RKO (cell line): ENCODE measurements around the gene VTI1A.
"Not testable (repeated sequence)": the region's sequence is repeated elsewhere in the genome, so short reads cannot be mapped to it uniquely, and the experiment has no call there.

Source experiments
- DNase-seq: peaks from one replicate; pipeline ENCODE4 v3.0.0-alpha.2; 2016; ENCODE audit warnings: low spot score

Gene VTI1A

DNA sequence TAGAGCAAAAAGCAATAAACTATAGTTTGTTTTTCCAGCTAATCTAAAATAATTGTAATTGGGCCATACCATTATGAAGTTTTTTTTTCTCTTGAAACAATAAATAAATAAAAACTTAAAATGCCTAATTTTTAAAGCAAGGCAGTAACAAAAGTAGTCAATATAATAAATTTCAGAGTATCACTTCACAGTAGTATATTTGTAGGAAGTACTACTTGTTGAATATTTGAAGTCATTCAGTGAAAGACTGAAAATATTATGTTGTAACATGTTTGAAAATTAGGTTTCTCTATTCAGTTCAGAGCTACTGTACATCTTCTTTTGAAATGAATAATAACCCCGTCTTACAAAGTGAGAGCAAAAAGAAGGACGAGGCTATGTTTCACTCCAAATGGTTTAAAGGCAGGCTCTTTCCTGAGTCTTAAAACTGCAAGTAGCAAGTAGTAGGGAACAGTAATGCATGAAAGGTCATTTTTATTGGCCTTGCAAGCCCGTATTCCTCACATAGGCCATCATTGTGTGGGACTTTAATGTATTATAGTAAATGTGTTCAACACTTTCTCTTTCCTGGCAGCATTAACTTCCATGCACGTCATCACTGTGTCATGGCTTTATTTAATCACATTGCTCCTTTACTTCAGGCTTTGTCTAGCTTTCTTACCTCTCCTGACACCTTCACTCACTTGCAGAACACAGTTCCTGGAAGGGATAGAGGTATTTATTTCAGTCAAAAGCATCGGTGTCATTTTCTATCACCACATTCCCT lies 141.4 kb downstream of the VTI1A start:
- DNase-seq, result no peak

DNA sequence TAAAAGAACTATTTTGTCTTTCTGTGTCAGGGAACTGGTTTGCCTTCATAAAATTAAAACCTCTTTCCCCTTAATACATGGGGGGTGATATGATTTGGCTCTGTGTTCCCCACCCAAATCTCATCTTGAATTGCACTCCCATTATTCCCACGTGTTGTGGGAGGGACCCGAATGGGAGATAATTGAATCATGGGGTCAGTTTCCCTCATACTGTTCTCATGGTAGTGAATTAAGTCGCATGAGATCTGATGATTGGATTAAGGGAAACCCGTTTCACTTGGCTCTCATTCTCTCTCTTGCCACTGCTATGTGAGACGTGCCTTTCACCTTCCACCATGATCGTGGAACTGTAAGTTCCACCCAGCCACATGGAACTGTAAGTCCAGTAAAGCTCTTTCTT lies 142.1 kb downstream of the VTI1A start:
- no peak for DNase-seq

DNA sequence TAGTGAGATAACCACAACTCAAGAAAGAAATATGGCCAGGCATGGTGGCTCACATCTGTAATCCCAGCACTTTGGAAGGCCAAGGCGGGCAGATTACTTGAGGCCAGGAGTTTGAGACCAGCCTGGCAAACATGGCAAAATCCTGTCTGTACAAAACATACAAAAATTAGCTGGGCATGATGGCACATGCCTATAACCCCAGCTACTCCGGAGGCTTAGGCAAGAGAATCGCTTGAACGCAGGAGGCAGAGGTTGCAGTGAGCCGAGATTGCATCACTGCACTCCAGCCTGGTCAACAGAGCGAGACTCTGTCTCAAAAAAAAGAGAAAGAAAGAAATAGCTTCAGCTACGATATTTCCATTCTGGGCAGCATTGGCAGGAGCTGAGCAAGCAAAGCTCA lies 143.8 kb downstream of the VTI1A start:
- DNase-seq, result not testable (repeated sequence)

DNA sequence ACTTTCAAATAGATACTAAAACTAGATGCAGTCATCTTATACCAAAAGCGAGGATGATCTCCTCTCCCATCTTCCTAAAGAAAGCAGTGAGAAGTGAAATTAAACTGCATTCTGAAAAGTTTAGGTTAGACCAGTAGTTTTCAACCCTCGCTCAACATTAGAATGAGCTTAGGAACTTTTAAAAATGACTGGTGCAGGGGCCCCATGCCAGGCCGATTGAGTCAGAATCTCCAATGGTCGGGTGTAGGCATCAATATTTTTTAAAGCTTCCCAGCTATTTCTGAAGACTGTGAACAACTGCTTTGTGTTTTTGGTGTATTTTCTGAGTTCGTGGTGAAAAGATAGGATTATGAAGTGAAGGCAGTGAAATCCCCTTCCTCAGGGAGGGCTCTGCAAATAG lies 146.0 kb downstream of the VTI1A start:
- DNase-seq, result no peak

DNA sequence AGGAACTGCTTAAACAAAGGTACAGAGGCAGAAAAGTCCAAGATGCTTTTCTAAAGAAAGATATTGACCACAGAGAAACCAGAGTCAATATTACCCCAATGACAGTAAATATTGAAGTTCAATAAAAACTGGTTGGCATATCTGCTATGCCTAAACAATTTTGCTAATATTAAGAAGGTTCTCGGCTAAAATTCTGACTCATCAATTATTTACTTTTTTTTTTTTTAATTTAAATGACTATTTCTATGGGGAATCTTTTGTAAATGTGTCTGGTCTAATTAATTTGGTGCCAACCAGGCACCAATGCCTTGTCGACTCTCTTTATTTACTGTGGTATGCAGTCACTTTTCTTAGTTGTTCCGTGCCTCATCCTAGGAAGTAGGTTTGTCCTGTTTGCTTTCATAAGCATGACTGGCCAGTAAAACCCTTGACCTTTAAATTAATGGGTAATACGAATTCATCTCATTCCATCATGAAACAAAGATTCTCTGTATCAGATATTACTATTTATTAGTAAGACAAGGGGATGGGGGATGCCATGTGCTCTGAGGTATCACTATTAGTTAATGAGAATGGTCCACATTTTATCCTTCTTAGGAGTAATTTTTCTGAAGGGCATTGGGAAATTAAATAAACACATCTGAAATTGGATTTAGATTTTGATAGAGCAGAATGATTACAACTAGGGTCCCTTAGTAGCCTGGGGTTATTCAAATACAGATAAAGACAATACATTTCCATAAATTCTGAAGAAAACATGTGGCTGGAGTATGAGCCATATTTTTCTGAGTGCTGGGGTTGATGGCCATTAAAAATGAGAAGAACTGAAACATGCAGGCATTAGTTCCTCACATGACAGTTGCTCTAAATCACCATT lies 154.4 kb downstream of the VTI1A start:
- no peak for DNase-seq

DNA sequence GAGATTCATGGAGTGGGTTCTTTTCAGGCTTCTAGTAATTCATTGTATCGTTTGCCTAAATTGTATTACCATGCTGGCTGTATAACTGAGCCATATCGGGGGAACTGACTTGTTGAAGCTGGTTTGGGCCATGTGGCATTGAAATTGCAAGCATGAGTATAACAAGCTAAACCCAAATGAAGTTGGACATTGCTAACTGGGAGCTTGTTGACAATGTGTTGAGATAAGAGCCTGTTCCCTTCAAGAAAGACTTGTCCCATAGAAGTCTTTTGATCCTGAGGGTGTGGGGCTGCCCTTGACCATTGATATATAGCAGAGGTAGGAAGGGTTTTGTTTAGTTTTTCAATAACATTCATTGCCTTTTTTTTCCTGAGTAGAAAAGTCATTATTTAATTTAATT lies 156.0 kb downstream of the VTI1A start:
- no peak for DNase-seq

DNA sequence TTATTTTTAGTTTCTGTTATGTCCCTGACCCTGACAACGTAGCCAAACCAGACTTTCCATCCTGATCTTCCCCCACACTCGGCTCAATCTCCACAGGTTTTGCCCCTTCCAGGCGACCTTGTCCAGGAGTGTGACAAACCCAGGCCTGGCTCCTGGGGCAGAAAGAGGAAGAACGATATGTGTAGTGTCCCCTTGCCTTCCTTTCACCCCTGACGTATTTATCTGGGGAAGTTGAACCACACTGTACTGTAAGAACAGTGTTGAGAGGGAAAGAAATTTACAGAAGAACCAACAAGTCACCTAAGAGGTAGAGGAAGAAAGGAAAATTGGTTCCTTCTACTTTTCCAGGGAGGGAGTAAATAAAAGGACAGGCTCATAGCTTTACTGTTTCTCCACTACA lies 158.0 kb downstream of the VTI1A start:
- DNase-seq, result no peak

DNA sequence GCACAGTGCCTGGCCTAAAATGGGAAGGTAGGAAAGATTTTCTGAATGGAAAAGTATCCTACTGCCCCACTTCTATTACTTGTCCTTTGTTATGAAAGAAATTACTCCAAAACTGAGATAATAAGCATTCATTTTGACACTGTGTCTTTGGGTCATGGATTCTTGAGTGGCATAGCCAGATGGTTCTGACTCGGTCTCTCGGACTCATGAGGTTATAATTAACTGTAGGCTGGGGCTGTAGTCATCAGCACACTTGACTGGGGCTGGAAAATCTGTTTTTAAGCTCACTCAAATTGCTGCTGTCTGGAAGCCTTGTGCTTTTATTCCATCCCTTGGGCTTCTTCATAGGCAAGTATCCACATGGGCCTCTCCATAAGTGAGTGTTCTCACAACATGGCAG lies 160.5 kb downstream of the VTI1A start:
- DNase-seq, result no peak

DNA sequence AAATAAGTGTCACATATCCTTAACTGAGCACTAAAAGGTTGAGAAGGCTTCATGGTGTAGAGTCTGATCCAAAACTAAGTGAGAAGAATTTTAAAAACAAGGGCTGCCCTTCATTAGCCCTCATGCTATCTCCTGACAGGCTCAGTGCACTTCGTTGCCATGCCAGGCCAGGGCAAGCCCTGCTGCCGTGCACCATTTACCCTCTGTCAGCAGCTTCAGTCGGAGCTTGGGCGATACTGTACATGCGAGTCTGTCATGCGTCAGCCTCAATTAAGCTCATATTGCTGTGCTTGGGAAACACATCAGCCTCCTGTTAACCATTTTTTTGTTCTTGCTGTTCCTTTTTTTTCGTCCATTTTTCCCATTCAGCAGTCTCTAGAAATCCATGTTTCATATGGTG lies 166.6 kb downstream of the VTI1A start:
- DNase-seq, result no peak

DNA sequence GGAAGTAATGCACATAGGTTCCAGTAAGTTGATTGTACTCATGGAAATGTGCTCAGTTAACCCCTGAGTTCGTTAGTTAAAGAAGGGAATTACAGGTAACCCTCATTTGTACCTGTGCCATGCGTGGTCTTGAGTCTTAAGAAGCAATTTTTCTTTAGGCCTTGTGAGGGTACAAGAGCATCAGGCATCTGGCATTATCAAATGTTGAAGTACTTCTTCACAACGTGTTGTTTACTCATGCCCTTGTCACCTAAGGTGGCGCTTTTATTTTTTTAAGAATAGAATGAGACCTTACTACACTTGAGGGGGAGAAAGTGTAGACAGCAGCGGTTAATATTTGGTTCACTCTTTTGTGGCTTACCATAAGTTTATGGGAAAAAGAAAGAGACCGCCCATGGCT lies 167.1 kb downstream of the VTI1A start:
- DNase-seq, result no peak

DNA sequence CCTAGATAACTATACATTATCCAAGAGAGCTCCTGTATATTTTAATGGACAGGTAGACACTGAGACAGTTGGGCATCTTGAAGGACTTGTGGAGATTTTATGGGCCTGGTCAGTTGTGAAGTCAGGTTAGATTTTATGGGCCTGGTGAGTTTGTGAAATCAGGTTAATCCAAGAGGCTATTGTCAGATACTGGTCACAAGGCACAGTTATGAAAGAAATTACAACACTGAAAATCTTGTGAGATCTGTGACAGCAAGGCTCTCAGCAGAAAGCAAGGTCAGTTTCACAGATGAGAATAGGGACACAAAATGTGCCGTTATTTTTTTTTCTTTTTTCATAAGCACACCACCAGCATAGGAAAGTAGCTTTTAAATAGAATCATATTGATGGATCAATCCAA lies 167.6 kb downstream of the VTI1A start:
- DNase-seq, result no peak

DNA sequence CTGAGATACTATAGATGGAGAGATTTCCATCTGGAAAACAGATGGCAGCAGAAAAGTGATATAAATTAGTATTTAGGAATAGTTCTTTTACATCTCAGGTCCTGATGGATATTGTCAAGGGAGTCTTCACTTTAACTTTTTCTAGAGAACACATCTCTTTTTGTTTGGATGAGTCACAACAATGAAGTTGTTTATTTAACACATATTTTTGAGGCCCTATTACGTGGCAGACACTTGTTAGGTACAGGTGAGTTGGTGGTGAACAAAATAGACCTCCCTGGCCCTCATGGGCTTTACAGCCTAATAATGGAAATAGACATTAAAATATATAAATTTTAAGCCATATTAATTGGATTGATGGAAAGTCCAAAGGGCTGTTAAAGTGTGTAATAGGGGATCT lies 168.3 kb downstream of the VTI1A start:
- no peak for DNase-seq

DNA sequence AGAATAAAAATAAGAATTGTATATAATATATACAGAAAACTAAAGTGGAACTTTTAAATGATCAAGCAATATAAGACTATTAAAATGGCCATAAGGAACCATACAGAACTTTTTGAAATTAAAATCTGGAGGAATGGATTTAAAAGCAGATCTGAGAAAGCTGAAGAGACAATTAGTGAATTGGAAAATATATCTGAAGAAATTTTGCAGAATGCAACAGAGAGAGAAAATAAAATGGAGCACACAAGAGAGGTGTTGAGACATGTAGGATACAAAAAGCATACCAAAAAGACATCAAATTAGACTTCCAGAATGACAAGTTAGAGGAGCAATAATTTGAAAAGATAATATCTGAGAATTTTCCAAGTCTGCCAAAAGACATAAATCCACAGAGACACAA lies 169.6 kb downstream of the VTI1A start:
- no peak for DNase-seq

DNA sequence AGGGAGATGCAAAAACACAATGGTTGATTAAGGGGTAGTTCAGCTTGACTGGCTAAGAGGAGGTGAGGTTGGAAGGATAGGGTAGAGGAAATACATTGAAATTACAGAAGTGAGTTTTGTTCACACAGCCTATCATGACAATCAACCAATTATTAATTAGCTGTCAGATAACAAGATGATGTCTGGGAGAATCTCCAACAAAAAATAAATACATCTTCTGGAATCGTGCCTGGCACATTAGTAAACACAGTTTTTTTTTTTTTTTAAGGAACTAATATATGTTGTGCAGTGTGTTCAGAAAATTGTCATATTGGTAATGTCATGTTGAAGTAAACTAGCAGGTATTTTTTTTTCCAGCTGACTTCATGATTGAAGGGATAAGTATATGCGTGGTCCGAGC lies 171.8 kb downstream of the VTI1A start:
- DNase-seq, result no peak

DNA sequence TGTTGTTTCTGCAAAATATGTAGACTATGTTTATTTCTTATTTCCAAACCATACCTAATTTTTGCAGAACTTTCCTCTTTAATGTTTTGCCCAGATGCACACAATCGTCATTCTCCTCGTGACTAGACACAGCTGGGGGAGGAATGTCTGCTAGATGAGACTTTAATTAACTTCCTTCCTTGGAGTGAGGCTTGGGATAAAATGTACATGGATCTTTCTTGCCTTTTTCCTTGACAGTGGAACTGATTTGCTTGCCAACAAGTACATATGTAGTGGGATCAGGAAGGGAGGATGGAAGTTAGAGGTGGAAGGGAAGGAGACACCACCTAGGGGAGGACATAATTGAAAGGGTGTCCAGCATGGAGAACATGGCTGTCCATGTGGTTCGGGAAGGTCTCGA lies 172.5 kb downstream of the VTI1A start:
- no peak for DNase-seq

DNA sequence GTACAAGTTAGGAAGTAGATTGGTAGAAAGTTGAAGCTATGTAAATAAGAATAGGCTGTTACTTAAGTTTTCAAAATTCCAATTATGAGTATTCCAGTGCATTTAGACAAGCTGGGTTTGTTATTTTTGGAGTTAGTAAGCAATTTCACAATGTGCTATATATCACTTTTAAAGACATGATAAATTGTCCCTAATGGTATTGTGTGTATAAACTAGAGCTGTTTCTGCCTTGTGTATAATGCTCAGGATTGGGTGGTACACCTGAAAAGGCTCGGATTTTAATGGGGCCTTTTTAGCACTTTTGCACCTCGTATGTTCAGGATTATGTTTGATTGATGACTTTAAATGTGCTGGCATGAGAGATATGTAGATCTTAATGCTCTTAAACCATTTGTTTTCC lies 175.8 kb downstream of the VTI1A start:
- no peak for DNase-seq

DNA sequence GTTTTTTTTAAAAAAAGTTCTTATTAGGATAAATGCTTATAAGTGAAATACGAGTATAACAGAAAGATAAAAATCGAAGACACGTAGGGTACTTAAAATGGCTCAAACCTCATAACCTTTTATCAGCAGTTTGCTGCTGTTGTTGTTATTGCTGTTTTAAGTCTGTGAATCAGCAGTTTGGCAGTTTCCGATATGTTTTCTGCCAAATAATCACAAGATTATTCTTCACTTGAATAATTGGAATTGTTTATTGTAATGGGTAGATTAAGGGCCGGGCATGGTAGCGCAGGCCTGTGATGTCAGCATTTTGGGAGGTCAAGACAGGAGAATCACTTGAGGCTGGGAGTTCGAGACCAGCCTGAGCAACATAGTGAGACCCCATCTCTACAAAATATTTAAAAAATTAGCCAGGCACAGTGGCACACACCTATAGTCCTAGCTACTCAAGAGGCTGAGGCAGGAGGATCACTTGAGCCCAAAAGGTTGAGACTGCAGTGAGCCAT lies 177.6 kb downstream of the VTI1A start:
- DNase-seq, result no peak

DNA sequence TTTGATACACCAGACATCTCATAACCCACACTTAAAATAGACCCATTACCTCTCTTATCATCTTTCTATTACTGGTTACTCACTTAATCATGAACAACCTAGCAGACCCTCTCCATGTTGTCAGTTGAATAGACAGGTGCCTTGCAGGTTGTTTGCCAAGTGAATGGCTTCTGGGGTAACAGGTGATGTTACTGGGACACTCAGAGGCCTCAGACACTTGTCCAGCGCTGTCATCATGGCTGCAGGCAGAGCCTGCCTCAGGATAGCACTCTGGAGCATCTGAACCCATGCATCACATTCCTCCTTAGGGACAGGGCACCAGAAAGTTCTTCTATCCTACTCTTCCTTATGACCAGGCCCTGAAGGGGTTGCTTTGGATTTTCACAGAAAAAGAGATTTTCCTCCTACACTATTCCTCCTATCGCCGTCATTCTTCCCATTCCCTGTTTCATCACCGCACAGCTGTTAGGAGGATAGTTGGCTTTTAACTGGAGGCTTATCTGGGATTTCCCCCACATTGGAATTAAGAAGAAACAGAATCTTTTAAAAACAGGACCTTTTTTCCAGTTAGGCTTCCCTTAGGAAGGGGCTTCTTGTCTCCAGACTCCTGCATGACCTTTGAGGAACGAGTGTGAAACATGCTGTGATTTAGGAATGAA lies 182.1 kb downstream of the VTI1A start:
- DNase-seq, result no peak

DNA sequence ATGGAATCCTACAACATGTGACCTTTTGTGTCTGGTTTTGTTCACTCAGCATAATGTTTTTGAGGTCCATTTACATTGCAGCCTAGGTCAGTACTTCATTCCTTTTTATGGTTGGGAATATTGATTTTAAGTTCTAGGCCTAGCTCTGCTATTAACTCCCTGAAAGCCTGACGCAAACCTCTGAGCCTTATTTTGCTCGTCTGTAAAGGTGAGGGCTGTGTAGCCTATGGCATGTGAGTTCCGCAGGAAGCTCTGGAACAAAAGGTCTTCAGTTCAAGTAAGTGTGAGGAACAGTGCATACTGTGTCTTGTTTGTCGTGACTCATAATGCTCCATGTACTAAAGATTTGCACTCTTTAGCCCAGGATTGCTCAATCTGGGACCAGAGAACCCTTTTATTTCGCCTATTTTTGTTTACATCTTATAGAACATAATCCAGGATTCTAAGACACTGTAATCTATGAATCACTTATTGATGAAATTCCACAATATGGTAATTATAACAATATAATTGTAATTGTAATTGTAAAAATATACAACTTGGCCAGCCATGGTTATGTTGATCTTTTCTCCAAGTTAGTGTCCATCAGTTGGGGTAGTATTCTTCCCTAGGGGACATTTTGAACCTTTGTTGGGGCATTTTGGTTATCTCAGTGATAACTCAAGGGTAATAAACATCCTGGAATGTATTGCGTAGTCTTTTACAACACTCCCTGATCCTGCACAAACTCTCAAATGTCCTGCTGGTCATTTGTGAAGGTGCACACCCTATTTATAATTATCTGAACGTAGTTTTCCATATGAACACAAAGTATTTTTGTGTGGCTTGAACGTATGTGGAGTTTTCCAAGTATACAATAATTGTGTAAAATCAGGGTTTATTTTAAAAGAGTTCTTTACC lies 184.7 kb downstream of the VTI1A start:
- DNase-seq, result no peak

DNA sequence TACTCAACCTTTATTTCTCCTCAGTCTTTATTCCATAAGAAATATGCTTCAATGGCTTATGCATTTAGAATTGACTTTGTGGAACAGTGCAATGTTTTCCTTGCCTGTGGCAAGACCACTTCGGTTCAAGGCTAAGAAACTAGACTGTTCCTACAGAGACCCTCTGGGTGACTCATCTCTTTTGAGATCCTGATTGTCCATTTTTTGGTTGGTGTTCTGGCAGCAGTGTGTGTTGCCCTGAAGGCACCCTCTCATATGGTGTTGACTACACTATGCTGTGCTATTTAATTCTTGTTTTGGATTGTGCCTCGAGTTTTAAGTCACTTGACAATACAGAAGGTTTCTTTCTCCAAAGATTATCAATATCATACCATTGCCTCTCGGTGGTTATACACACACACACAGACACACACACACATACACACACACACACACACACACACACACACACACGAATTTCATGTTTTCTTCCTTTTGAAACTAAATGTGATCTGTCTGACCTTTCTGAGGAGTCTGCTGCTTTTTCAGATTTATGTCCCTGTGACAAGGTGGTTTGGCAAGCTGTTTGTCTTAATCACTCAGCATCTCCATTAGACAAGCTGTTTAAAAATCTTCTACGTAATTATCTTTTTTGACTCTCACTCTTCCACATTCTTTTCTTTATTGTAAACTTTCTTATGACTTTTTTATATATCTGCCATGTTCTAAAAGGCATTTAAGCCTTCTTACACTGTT lies 187.2 kb downstream of the VTI1A start:
- no peak for DNase-seq

DNA sequence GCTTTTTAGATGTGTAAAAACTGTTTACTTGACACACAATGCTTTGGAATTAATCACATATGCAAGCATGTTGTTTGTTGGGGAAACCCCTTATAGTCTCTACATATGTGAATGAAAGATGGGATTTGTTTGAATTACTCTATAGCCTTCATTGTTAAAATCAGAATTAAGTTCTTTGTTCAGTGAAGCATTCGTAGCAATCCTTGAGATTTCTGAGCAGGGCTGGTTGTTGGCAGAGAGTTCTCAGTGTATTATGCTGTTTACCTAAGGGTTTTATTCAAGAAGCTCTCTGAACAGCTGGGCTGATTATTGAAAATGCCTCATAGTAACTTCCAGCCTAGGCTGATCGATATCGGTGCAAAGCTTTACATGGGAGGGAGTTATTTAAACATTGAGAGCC lies 190.9 kb downstream of the VTI1A start:
- no peak for DNase-seq
